Keratinocyte (primary cell): ENCODE data around the gene ABI3BP. TPM values are rescaled to one million over a fixed set of nuclear protein-coding genes. Genes with fewer than 3 reads are reported as not detected.

Experiments
- DNase-seq: peaks from one replicate; pipeline ENCODE4 v3.0.0-alpha.2; 2011; ENCODE audit warnings: low read depth, missing footprints, low spot score
- FAIRE-seq: peaks from 2 replicates; lab custom pipeline; 2011; peaks lifted over from hg19 to GRCh38; lab: Jason Lieb, UNC
- H2AFZ ChIP-seq: 2 replicates; pipeline ENCODE4 v1.6.0; 2012; ENCODE audit warnings: low read length, control low read depth, inconsistent platforms; ENCODE audit not compliant: control insufficient read depth
- H3K27ac ChIP-seq: 2 replicates; pipeline ENCODE4 v1.5.1; 2011; ENCODE audit warnings: low read length; ENCODE audit not compliant: control insufficient read depth, insufficient read depth
- H3K27me3 ChIP-seq: 3 replicates; pipeline ENCODE4 v1.6.0; 2011; ENCODE audit warnings: low read length; ENCODE audit not compliant: control insufficient read depth, insufficient read depth; ENCODE audit errors: extremely low read depth
- H3K36me3 ChIP-seq, 2 experiments: 2 replicates in 1 of 2; 3 replicates in 1 of 2; pipeline ENCODE4 v1.5.1; 2011; ENCODE audit warnings: low read length in 2 of 2, mild to moderate bottlenecking in 1 of 2; ENCODE audit not compliant: control insufficient read depth in 2 of 2, insufficient read depth in 2 of 2; ENCODE audit errors: extremely low read depth in 1 of 2
- H3K4me1 ChIP-seq: 3 replicates; pipeline ENCODE4 v1.5.1; 2011; ENCODE audit warnings: low read length; ENCODE audit not compliant: control insufficient read depth, insufficient read depth; ENCODE audit errors: extremely low read depth
- H3K4me2 ChIP-seq: 3 replicates; pipeline ENCODE4 v1.6.0; 2011; ENCODE audit warnings: low read depth, low read length; ENCODE audit not compliant: control insufficient read depth, insufficient read depth; ENCODE audit errors: extremely low read depth
- H3K4me3 ChIP-seq, 3 experiments: fragments of 200-600 bp in 1 of 3; sonication (generic) in 1 of 3; 2 replicates in 2 of 3; 3 replicates in 1 of 3; pipeline ENCODE4 v1.5.1; 2011 to 2016; ENCODE audit warnings: low read length in 3 of 3, mild to moderate bottlenecking in 3 of 3, control low read depth in 2 of 3, inconsistent platforms in 1 of 3, low read depth in 1 of 3, mixed read lengths in 1 of 3, mixed run types in 1 of 3, moderate library complexity in 1 of 3; ENCODE audit not compliant: control insufficient read depth in 2 of 3, insufficient read depth in 2 of 3; ENCODE audit errors: extremely low read depth in 1 of 3
- H3K79me2 ChIP-seq: 2 replicates; pipeline ENCODE4 v1.6.0; 2012; ENCODE audit warnings: low read length; ENCODE audit not compliant: control insufficient read depth, insufficient read depth
- H3K9ac ChIP-seq: 3 replicates; pipeline ENCODE4 v1.6.0; 2011; ENCODE audit warnings: low read length; ENCODE audit not compliant: control insufficient read depth, insufficient read depth; ENCODE audit errors: extremely low read depth
- H3K9me1 ChIP-seq: 3 replicates; pipeline ENCODE4 v1.6.0; 2011; ENCODE audit warnings: low read length; ENCODE audit not compliant: control insufficient read depth, insufficient read depth; ENCODE audit errors: extremely low read depth
- H3K9me3 ChIP-seq: 2 replicates; pipeline ENCODE4 v1.5.1; 2012; ENCODE audit warnings: low read depth, low read length; ENCODE audit not compliant: control insufficient read depth
- H4K20me1 ChIP-seq: 3 replicates; pipeline ENCODE4 v1.6.0; 2011; ENCODE audit warnings: low read length; ENCODE audit not compliant: control insufficient read depth, insufficient read depth; ENCODE audit errors: extremely low read depth
- EZH2 ChIP-seq: IDR thresholded peaks from one replicate; pipeline ENCODE4 v1.6.1; 2012; ENCODE audit warnings: inconsistent platforms, mild to moderate bottlenecking, low read length, moderate library complexity
- dilution Hi-C: fragments of 300-500 bp; cut with MboI; formaldehyde crosslinking; loops from one replicate; pipeline ENCODE4 v1.7.0; 2020; ENCODE audit warnings: low sequenced_read_pairs; ENCODE audit not compliant: extremely low pct_ligation_motif_present
- polyA plus RNA-seq, 5 experiments: library from polyadenylated mRNA; depleted of rRNA in 3 of 5; stranded (reverse) in 3 of 5; stranded (forward) in 1 of 5; unstranded in 1 of 5; fragments of >200 nt; gene quantifications; 1 replicate in 1 of 5; 2 replicates in 3 of 5; 3 replicates in 1 of 5; pipeline versions ENCODE4 v1.2.1 to v1.2.3, GENCODE V29; 2011 to 2012; ENCODE audit warnings: missing spikeins in 2 of 5, low read depth in 1 of 5, low replicate concordance in 1 of 5
- TF ChIP-seq, protein P1 (sequence below), 3 experiments: IDR thresholded peaks in 1 of 3; conservative IDR thresholded peaks in 1 of 3; optimal IDR thresholded peaks in 1 of 3; 2 replicates in 2 of 3; 3 replicates in 1 of 3; pipeline versions ENCODE3 to v1.5.1; 2011; ENCODE audit warnings: low read length in 3 of 3, mild to moderate bottlenecking in 3 of 3, moderate library complexity in 2 of 3, control low read depth in 1 of 3, inconsistent platforms in 1 of 3; ENCODE audit not compliant: insufficient read depth in 2 of 3; ENCODE audit errors: extremely low read depth in 1 of 3

The ABI3BP gene
- polyA plus RNA-seq, 1 donor (not counting 4 experiments of a cell fraction or from before 2014, with no cell fraction given) = 0.59 TPM

DNA sequence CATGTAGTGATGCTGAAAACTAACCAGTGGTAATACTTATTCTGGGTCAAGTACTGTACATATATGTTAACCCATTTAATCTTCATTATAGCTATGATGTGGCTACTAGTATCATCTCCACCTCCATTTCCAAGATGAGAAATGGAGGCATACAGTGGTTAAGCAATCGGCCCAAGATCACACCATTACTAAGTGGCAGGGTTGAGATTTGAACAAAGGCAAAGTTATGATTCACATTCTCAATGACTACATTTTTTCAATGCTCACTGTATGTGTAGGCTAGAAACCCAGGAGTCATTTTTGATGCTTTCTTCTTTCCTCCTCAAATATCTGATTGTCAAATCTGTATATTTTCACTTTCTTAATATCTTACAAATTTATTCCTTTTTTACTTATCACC, 30.2 kb downstream of the ABI3BP start:
- no peak overlapping the region for H3K9ac ChIP-seq
- no peak overlapping the region for H3K27ac ChIP-seq
- H3K4me2 ChIP-seq = no peak overlapping the region
- no peak for FAIRE-seq
- no peaks in the 10 kb centered on the region for H3K9me3 ChIP-seq
- dilution Hi-C loops = no loop called here
- no peaks in the 10 kb centered on the region for H3K4me1 ChIP-seq
- no peaks in the 10 kb centered on the region for H3K79me2 ChIP-seq
- no peak for TF ChIP-seq EZH2
- TF ChIP-seq, protein P1, sequence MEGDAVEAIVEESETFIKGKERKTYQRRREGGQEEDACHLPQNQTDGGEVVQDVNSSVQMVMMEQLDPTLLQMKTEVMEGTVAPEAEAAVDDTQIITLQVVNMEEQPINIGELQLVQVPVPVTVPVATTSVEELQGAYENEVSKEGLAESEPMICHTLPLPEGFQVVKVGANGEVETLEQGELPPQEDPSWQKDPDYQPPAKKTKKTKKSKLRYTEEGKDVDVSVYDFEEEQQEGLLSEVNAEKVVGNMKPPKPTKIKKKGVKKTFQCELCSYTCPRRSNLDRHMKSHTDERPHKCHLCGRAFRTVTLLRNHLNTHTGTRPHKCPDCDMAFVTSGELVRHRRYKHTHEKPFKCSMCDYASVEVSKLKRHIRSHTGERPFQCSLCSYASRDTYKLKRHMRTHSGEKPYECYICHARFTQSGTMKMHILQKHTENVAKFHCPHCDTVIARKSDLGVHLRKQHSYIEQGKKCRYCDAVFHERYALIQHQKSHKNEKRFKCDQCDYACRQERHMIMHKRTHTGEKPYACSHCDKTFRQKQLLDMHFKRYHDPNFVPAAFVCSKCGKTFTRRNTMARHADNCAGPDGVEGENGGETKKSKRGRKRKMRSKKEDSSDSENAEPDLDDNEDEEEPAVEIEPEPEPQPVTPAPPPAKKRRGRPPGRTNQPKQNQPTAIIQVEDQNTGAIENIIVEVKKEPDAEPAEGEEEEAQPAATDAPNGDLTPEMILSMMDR (optimal IDR thresholded peaks at IDR 0.05 in 1 of 3, IDR thresholded peaks at IDR 0.05 in 1 of 3, conservative IDR thresholded peaks at IDR 0.05 in 1 of 3; ENCODE audit: extremely low read depth in 1 of 3, insufficient read depth in 2 of 3, low read length in 3 of 3) = no peak
- no peaks in the 10 kb centered on the region for H3K36me3 ChIP-seq
- no peak for DNase-seq
- H2AFZ ChIP-seq = no peak overlapping the region
- no peak overlapping the region for H3K4me3 ChIP-seq
- H3K27me3 ChIP-seq = no peaks in the 10 kb centered on the region
- no peaks in the 10 kb centered on the region for H3K9me1 ChIP-seq
- H4K20me1 ChIP-seq = no peaks in the 10 kb centered on the region

DNA sequence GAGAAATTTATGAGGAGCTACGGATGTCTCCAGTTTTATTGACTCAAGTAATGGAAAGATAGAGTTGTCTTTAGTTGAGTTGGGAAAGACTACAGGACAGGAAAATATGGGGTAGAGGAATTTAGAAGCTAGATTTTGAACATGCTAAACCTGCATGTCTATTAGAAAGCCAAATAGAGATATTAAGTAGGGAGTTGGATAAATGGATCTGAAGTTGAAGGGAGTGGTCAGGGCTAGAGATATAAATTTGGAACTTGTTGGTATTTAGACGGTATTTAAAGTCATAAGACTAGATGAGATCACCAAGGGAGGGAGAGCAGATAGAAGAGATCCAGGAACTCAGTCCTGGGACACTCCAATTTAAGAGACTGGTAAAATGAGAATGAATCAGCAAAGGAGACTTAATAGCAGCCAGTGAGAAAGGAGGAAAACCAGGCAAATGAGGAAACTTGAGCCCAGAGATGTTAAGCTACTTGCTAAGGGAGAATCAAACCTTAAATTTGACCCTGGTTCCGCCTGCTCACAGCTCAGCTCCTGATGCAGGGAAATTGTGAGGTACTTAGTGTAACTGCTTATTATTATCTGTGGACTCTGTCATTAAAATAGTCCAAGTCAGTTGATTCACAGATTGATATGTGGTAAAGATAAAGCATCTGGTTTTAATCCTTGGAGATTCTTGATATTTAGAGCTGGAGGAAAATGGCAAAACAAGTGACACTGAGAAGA, 35.8 kb downstream of the ABI3BP start:
- Histone ChIP-seq H3K27ac (no peak overlapping the region), H2AFZ (peak overlapping the region; percentile 30), H3K27me3 (no peaks in the 10 kb centered on the region), H3K4me2 (no peak overlapping the region), H4K20me1 (no peaks in the 10 kb centered on the region), H3K4me3 (no peak overlapping the region), H3K9ac (no peak overlapping the region), H3K9me3 (no peaks in the 10 kb centered on the region), H3K4me1 (peaks cover 22% of the 10 kb centered on the region), H3K9me1 (no peaks in the 10 kb centered on the region), H3K36me3 (no peaks in the 10 kb centered on the region), H3K79me2 (no peaks in the 10 kb centered on the region)
- peak; percentile 63 for FAIRE-seq
- no peak for DNase-seq
- dilution Hi-C loops = no loop called here
- no peak for TF ChIP-seq EZH2
- TF ChIP-seq, protein P1 (optimal IDR thresholded peaks at IDR 0.05 in 1 of 3, IDR thresholded peaks at IDR 0.05 in 1 of 3, conservative IDR thresholded peaks at IDR 0.05 in 1 of 3; ENCODE audit: extremely low read depth in 1 of 3, insufficient read depth in 2 of 3, low read length in 3 of 3) = no peak
